Measurements from ENCODE around the gene SLC7A7. TPM values are rescaled to one million over a fixed set of nuclear protein-coding genes. Genes with fewer than 3 reads are reported as not detected.
A peak's percentile ranks its signal among the peaks of the same experiment; 100 is the strongest.

SLC7A7 gene
- total and polyA plus RNA-seq, 9 of the 15 experiments (the other 6 are each of a cell fraction or from before 2014, with no cell fraction given), result 0.07 to 0.68 (median 0.41) TPM

- TF ChIP-seq ZNF318 (IDR thresholded peaks at IDR 0.05; ENCODE audit: borderline replicate concordance in 1 of 2, low read depth in 1 of 2) (no peak), ZNF436 (CRISPR knock-in tag; IDR thresholded peaks at IDR 0.05) (no peak), ZNF23 (CRISPR knock-in tag; IDR thresholded peaks at IDR 0.05) (no peak), GATA2 (CRISPR knock-in tag; IDR thresholded peaks at IDR 0.05) (no peak), NFXL1 (CRISPR knock-in tag; IDR thresholded peaks at IDR 0.05) (no peak), POLR2G (IDR thresholded peaks at IDR 0.05; ENCODE audit: low read depth, low read length) (0 out of 2 replicates have a peak, but pooled peaks have one; percentile 27), NEUROD1 (IDR thresholded peaks at IDR 0.05; ENCODE audit: borderline replicate concordance, low read depth, low read length, partially characterized antibody) (no peak), ZNF785 (CRISPR knock-in tag; IDR thresholded peaks at IDR 0.05) (no peak), IRF2 (CRISPR knock-in tag; IDR thresholded peaks at IDR 0.05) (no peak), NR1H2 (CRISPR knock-in tag; IDR thresholded peaks at IDR 0.05) (no peak), KAT7 (CRISPR knock-in tag; IDR thresholded peaks at IDR 0.05; ENCODE audit: borderline replicate concordance) (no peak), FOXK1 (CRISPR knock-in tag; IDR thresholded peaks at IDR 0.05; ENCODE audit: borderline replicate concordance) (no peak), ZNF197 (CRISPR knock-in tag; IDR thresholded peaks at IDR 0.05; ENCODE audit: low read depth) (no peak), ZNF140 (CRISPR knock-in tag; IDR thresholded peaks at IDR 0.05) (no peak), TCFL5 (CRISPR knock-in tag; conservative IDR thresholded peaks at IDR 0.05) (no peak), PTRF (tag; IDR thresholded peaks at IDR 0.05) (no peak), EGR1 (conservative IDR thresholded peaks at IDR 0.05) (0 out of 2 replicates have a peak, but pooled peaks have one; percentile 8), BACH1 (tag; IDR thresholded peaks at IDR 0.05) (no peak)
- TF ChIP-seq, protein P1, sequence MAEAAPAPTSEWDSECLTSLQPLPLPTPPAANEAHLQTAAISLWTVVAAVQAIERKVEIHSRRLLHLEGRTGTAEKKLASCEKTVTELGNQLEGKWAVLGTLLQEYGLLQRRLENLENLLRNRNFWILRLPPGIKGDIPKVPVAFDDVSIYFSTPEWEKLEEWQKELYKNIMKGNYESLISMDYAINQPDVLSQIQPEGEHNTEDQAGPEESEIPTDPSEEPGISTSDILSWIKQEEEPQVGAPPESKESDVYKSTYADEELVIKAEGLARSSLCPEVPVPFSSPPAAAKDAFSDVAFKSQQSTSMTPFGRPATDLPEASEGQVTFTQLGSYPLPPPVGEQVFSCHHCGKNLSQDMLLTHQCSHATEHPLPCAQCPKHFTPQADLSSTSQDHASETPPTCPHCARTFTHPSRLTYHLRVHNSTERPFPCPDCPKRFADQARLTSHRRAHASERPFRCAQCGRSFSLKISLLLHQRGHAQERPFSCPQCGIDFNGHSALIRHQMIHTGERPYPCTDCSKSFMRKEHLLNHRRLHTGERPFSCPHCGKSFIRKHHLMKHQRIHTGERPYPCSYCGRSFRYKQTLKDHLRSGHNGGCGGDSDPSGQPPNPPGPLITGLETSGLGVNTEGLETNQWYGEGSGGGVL (CRISPR knock-in tag; IDR thresholded peaks at IDR 0.05), result no peak
These were observed 7.4 kb upstream of the SLC7A7 start (continued) for GRCh38 chr14:22822571-22823098.
